ENCODE measurements around the gene PRLHR.

DNA sequence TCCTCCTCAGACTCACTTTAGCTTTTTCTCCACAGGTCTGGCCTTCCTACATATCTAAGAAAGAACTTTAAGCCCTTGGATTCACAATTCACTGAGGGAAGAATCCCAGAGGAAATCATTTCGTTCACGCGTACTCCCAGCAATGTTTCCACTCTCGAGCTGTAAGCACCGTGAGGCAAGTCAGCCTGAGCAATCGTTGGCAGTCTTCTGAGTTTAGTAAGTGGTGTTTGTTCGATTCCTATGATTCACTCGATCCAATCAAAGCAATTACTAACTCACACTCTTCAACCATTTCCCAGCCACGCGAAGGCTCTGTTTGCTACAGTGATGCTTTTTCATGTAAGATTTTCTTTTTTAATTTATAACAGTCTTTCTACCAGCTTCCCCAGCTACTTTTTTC is 10.2 kb upstream of the PRLHR start:
- TF ChIP-seq, protein P1, sequence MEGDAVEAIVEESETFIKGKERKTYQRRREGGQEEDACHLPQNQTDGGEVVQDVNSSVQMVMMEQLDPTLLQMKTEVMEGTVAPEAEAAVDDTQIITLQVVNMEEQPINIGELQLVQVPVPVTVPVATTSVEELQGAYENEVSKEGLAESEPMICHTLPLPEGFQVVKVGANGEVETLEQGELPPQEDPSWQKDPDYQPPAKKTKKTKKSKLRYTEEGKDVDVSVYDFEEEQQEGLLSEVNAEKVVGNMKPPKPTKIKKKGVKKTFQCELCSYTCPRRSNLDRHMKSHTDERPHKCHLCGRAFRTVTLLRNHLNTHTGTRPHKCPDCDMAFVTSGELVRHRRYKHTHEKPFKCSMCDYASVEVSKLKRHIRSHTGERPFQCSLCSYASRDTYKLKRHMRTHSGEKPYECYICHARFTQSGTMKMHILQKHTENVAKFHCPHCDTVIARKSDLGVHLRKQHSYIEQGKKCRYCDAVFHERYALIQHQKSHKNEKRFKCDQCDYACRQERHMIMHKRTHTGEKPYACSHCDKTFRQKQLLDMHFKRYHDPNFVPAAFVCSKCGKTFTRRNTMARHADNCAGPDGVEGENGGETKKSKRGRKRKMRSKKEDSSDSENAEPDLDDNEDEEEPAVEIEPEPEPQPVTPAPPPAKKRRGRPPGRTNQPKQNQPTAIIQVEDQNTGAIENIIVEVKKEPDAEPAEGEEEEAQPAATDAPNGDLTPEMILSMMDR (IDR thresholded peaks at IDR 0.05): no peak
- no peak for TF ChIP-seq ZFX (IDR thresholded peaks at IDR 0.05; ENCODE audit: borderline replicate concordance)

All from 22Rv1 (cell line).